GM19193 (cell line): ENCODE data around the gene MACROH2A1.

Experiments
- POLR2A ChIP-seq: IDR thresholded peaks from 4 replicates; pipeline ENCODE4 v1.6.1; 2011; ENCODE audit not compliant: insufficient read depth, insufficient read length; ENCODE audit errors: extremely low read depth

MACROH2A1 gene

GRCh38 chr5:135319458-135319857 lies 79.6 kb downstream of the MACROH2A1 start:
- TF ChIP-seq POLR2A = no peak

GRCh38 chr5:135318924-135319323 lies 80.1 kb downstream of the MACROH2A1 start:
- no peak for TF ChIP-seq POLR2A

- TF ChIP-seq POLR2A = no peak
These were observed 81.0 kb downstream of the MACROH2A1 start for GRCh38 chr5:135318037-135318436.

GRCh38 chr5:135317286-135317685 lies 81.7 kb downstream of the MACROH2A1 start:
- no peak for TF ChIP-seq POLR2A

GRCh38 chr5:135315386-135315785 lies 83.6 kb downstream of the MACROH2A1 start:
- no peak for TF ChIP-seq POLR2A

GRCh38 chr5:135313946-135314345 lies 85.1 kb downstream of the MACROH2A1 start:
- TF ChIP-seq POLR2A = no peak

GRCh38 chr5:135313405-135313804 lies 85.6 kb downstream of the MACROH2A1 start:
- TF ChIP-seq POLR2A = no peak

GRCh38 chr5:135312255-135312935 lies 86.6 kb downstream of the MACROH2A1 start:
- no peak for TF ChIP-seq POLR2A

GRCh38 chr5:135310328-135310989 lies 88.6 kb downstream of the MACROH2A1 start:
- no peak for TF ChIP-seq POLR2A

GRCh38 chr5:135309391-135310327 lies 89.4 kb downstream of the MACROH2A1 start:
- no peak for TF ChIP-seq POLR2A

GRCh38 chr5:135308752-135309151 lies 90.3 kb downstream of the MACROH2A1 start:
- TF ChIP-seq POLR2A = no peak

GRCh38 chr5:135308245-135308644 lies 90.8 kb downstream of the MACROH2A1 start:
- TF ChIP-seq POLR2A = no peak

GRCh38 chr5:135307143-135307903 lies 91.7 kb downstream of the MACROH2A1 start:
- no peak for TF ChIP-seq POLR2A

- no peak for TF ChIP-seq POLR2A
These were observed 92.5 kb downstream of the MACROH2A1 start for GRCh38 chr5:135306557-135306956.

GRCh38 chr5:135304352-135305221 lies 94.4 kb downstream of the MACROH2A1 start:
- TF ChIP-seq POLR2A = no peak
